Activated CD8-positive, alpha-beta memory T cell treated with anti-CD3 and anti-CD28 coated beads for 48 hours (primary cell): ENCODE data around the gene FGGY.
"Not testable (repeated sequence)": the region's sequence is repeated elsewhere in the genome, so short reads cannot be mapped to it uniquely, and the experiment has no call there.

Experiments used
- DNase-seq, 3 experiments: peaks; one replicate each; pipeline ENCODE4 v3.0.0-alpha.2; 2020; ENCODE audit warnings: low read depth in 2 of 3, low spot score in 2 of 3

FGGY gene

DNA sequence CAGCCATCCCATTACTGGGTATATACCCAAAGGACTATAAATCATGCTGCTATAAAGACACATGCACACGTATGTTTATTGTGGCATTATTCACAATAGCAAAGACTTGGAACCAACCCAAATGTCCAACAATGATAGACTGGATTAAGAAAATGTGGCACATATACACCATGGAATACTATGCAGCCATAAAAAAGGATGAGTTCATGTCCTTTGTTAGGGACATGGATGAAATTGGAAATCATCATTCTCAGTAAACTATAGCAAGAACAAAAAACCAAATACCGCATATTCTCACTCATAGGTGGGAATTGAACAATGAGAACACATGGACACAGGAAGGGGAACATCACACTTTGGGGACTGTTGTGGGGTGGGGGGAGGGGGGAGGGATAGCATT lies 241.6 kb downstream of the FGGY start:
- DNase-seq = not testable (repeated sequence)

DNA sequence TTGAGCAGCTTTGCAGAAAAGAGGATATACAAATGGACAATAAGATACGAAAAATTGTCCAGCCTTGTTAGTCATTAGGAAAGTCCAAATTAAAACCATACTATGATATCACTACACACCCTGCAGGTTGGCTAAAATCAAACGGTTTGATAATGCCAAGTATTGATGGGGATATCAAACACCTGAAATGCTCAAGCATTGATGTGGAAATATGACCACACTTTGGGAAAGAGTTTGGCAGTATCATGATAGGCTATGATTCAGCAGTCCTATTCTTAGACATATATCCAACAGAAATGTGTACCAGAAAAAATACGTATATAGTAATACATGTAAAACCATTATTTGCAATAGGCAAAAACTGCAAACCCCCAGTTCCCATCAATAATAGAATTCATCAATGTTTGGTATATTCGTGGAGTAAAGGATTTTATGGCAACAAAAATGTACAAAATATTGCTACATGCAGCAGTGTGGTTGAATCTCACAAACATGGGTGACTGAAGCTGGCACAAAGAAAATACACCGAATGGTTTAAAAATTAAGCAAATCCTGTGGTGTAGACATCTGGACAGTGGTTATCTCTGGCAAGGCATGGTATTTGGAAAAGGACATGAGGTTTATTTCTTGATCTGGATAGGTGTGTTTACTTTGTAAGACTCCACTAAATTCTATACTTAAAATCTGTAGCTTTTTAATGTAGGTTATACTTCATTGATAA lies 243.2 kb downstream of the FGGY start:
- no peak for DNase-seq

DNA sequence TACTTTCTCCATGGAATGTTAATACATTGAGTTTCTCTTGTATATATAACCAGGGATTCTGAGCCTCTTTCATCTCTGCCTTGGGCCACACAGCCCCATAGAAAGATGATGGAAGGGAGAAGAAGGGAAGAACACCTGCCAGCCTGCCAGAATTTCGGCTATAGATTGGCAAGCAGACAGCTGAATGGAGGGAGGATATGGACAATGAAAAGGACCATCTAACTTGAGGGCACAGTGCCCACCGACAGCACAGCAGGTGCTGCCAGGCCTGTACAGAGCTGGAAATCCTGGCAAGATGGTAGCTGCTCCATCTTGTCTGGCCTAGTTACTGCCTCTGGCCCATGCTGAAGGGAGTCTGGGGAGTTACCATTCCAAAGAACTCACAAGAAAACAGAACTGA lies 244.3 kb downstream of the FGGY start:
- DNase-seq = no peak

DNA sequence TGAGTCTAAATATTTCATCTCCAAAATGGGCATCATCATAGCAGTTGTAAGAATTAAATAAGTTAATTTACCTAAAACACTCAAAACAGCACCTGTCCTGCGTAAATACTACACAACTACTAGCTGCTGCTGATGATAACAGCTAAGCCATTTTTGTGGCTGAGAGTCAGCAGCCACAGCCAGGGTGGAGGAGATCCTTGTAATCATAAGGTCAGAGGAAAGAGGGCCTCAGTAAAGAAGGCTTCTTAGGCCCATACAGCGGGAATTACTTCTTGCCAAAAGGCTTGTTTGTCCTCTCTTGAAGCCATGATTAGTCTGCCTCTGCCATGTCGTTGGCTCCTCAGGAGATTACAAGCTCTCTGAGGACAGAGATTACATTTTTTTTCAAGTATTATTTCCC lies 245.0 kb downstream of the FGGY start:
- no peak for DNase-seq

DNA sequence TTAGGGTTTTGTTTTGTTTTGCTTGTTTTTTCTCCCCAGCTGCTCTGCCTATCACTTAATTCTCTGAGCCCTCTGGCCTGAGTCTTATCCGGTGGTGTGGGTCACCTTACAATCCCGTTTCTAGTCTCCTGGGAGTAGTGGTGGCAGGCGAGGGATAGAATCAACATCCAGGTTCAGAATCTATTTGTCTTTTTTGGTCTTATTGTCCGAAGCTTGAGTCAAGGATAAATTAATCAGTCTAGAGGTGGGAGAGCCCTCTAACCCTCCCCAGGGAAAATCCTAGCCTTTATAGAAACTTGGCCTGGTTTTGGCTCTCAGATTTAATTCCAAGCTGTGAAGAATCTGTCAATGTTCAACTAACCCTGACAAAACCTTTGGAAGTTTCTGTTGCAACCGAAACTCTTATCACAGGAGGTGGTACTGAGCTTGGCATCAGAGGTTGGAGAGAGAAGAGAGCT lies 246.3 kb downstream of the FGGY start:
- no peak for DNase-seq

DNA sequence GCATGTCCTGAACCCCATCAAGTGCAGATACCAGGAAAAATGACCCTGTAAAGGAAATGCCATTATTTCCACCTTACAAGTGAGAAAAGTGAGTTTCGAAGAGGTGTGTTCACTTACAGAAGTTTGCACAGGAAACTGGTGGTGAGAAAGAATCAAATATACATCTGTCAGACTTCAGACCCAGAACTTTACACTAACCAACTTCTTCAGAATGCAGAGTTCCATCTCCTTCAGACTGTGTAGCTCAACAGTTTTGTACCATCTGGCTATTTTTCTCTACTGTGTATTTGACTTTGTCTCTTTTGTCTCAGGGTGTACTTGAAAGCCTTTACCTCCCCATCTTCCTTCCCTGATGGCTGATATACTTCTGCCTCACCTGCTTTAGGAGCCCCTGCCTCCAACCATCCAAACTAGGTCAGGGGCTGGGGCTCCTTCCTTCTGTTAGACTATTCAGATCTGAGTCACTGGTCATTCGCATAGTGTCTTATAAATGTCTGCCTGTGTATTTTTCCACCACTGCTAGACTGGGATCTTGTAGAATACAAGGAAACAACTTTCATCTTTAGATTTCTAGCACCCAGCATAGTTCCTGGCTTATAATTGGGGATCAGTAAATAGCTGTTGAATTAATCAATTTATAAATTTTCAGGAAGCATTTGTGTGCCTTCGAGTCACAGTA lies 247.9 kb downstream of the FGGY start:
- no peak for DNase-seq

DNA sequence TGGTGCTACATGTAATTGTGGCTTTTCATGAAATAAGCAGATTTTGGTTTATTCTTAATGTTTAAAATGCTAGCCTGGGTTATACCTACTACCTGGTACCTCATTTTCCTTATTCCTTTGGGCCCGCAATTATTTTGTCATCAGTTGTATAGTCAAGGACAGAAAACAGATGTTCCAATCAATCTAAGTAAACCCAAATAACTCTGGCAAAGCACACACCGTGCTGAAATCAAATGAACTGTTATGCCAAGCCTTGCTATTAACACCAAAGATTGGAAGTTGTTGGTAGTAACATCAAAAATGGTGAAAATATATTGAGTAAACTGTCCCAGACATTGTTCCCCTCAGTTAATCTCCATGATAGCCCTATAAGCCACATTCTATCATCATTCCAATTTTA lies 248.9 kb downstream of the FGGY start:
- no peak for DNase-seq

DNA sequence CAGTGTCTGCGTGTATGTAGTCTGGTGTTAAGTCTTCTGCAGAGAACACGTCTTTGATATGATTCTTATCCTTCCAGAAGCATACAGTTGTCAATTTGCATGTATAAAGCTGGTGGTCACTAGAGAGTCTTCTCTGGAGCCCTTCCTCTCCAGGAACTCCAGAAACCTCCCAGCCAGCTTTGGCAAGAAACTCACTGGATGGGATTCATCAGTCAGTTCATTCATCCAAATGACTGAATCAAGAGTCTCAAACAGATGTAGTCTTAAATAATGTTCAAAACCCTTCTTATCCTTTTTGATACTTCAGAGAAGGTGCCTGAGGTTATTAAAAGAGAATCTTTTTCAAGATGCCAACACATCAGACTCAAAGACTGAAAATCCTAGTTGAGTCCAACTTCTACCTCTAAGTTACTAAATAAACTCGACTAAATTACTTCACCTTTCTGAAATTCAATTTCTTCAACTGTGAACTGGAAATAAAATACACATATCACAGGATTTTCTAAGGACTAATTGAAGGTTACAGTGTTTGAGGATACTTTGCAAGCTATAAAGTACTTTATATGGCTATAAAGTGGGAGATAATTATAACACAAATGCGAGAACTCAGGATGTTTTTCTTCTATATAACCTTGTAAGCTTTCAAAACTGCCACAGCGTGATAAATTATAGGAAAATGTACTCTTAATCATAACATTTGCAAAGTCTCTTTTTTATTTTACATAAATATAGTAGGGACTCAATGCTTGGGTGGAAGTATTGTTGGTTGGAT lies 252.4 kb downstream of the FGGY start:
- DNase-seq = no peak

DNA sequence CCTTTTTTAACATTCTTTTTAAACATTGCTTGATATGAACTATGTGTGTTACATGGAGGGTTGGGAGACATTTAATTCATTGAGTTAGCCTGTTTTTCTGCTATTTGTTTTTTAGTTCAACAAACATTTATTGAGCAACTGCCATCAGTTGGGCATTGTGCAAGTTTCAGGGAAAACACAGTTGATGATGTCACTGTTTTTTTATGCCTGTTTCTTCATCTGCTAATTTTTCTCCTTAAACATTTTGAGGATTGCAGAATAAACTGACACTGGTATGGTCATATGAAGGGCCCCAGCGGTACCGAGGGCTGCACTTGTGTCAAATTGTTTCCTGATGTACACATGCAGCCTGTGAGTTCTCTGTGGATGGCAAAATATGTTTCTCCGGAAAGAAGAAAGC lies 253.0 kb downstream of the FGGY start:
- DNase-seq = no peak

DNA sequence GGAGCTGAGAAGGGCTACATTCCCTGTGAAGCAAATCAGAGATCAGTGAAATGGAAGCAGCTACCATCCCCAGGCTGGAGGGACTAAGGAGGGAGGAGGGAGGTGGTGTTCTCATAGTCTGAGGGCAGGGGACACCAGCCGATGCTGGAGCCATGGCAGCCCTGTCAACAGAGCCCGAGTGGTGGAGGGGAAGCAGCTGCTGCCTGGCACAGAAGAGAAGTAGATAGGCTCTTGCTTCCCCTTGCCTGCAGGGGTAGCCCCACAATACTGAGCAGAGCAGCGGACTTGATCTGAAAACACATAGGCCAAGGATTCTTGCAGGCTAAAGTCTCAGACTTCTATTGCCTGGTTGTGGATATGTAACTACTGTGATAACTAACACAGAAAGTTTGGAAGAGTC lies 255.1 kb downstream of the FGGY start:
- DNase-seq = no peak

DNA sequence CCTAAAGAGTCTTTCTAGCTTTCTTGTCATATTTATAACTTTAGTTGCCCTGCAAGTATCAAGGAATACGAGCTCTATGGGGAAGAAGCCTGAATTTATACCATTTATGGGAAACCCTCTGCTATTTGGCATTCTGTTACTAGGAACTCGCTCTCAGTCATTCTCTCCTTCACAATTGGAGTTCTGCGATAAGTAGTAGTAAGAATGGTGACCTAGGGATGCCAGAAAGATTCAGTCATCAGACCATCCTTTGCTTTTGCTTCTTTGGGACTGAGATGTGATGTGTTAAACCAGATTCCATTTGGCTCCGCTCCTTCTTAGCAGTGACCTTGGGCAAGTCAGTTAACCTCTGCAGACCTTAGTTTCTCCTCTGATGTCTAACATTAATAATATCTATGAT lies 256.5 kb downstream of the FGGY start:
- DNase-seq = no peak

DNA sequence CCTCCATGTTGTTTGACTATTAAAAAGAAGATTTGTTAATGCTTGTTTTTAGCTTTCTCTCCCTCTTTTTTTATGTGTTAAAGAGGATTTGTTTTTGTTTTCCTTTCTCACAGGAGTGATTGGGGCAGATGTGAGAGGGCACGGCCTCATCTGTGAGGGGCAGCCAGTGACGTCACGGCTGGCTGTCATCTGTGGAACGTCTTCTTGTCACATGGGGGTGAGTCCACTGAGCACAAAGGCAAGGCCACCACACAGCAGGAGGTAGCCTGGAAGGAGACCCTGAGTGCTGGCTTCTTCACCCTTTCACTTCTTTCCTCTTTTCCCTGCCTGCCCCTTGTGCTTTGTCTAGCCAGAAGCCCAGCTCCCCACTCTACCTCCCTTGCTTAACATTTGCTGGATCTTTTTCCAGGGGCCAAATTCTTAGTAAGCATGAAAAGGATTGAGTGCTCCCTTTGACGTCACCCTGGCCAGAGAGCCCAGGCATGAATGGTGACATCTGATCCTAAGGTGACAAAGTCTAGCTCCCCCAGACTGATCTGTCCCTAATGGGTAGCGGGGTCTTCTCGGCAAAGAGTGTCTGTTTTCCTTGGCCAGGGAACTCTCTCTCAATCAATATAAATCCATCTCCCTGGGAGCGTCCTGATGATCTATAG lies 257.2 kb downstream of the FGGY start:
- no peak for DNase-seq

DNA sequence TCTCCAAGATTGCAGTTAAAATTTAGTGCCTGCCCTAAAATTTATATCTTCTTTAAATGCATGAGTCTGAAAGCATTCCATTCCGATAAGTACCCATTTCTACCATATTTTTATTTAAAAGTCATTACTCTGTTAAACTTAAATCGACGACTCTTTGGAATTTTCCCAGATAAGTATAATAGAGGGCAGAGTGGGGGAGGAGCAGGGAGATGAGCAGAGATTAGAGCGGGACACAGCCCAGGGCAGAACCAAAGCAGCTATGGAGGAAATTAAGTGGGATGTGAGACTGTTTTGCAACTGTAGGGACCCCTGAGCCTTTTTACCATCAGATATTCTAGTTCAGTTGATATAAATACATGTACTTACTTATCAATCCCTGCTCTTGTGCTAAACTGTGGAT lies 257.9 kb downstream of the FGGY start:
- DNase-seq = no peak

DNA sequence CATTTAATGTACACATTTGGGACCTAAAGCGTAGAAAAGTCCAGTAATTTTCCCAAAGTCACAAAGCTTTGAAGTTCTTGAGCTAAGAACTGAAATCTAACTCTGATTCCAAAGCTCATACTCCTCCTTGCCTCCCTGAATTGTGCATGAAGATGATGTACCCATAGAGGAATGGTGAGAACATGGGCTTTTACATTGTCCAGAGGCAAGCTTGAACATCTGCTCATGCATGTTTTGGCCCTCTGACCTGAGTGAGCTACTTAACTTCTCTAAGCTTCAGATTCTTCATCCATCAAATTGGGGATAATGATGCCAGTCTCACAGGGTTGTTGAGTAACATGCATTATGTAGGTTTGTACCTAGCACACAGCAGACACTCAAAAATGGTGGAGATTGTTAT lies 259.5 kb downstream of the FGGY start:
- DNase-seq = no peak

DNA sequence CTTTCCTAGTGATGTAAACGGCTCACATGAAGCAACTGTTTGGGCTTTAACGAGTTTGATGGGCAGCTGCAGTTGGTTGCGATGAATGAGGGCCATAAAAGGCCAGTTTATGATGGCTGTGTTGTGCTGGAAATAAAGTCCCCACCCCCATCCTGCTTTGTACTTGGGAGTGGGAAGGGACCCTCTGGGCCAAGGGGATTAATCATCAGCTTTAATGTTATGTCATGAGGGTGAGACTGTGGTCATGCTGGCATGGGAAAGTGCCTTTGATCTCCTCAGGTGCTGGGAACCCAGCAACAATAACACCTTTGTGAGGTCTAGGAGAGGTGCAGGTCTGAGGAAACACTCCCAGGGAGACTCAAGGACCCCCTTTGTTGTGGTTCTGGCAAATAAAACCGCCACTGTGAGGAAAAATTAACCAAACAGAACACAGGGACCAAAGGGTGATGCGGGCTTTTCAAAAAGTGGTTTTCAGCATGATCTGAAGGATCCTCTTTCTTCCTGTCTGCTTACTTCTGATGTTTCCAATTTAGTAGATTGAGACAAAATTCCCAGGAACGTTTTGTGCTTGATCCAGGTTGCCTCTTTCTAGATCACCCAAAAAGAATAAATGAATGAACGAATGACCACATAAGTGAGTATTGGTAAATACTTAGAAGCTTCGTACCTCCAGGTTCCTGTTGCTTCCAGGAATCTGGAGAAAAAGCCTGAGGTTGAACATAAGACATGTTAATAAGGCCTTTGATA lies 260.1 kb downstream of the FGGY start:
- no peak for DNase-seq

DNA sequence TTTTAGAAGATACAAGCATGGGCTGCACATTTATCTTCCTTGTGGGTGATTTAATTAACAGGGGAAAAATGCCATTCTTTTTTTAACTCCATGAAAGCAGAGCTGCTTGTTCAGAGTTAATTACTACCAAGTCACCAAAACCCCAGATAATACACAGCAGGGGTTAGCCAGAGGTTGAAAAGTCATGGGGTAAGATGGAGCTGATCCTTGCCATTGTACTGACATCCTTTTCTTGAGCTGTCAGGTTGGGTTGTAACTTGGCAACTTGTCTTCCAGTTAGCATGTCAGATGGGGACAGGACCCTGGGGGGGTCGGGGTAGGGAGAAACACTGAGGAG lies 260.6 kb downstream of the FGGY start:
- DNase-seq = no peak

DNA sequence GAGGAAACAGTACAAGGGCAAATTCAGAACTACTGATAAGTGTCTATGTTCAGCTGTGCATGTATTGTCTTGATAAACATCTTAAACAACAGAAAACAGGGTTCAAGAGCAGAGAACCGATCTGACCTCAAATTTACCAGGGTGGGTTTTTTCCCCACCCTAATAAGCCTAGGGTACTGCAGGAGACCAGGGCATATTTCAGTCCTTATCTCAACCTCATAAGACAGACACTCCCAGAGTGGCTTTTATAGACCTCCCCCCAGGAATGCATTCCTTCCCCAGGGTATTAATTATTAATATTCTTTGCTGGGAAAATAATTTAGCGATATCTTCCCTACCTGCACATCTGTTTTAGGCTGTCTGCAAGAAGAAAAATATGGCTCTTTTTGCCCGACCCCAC lies 261.7 kb downstream of the FGGY start:
- not testable (repeated sequence) for DNase-seq

DNA sequence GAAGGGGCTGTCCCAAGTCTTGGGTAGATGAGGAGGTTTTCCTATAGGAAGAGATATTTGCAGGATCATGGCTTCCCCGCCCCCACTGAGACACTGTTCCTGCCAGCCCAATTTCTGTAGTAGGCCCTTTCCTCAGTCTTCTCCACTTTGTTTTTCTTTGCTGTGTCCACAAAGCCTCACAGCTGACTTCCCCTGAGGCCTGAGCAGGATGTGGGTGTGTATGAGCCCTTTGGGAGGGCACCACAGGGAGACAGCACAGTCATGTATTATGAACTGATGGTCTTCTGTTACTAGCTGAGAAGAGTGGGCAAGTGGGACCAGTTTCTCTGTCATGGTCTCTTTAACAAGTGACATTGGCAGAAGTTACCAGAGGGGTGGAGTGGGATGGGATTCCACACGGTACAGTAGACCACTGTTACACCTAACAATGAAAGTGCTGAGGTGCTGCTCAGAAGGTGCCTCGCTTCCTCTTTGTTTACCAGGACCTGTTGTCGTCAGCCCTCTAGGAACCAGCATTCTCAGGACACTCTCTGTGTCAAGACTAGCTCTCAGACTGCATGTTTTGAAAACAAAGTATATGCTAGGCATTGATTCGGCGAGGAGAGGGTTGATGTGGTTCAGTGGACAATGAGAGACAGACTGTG lies 264.0 kb downstream of the FGGY start:
- DNase-seq = no peak

DNA sequence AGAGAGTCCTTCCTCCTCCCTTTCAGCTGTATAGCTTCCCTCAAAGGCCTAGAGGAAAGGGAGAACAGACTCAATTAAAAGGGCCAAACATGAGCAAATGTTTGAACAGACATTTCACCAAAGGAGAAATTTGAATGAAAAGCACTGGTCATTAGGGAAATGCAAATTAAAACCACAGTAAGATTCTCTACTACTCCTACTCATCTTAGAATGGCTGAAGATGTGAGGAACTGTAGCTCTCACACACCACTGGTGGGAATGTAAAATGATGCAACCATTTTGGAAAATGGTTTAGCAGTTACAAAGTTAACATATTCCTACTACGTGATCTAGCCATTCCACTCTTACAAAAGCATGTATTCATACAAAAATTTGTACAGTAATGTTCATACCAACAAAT lies 264.9 kb downstream of the FGGY start:
- no peak for DNase-seq

DNA sequence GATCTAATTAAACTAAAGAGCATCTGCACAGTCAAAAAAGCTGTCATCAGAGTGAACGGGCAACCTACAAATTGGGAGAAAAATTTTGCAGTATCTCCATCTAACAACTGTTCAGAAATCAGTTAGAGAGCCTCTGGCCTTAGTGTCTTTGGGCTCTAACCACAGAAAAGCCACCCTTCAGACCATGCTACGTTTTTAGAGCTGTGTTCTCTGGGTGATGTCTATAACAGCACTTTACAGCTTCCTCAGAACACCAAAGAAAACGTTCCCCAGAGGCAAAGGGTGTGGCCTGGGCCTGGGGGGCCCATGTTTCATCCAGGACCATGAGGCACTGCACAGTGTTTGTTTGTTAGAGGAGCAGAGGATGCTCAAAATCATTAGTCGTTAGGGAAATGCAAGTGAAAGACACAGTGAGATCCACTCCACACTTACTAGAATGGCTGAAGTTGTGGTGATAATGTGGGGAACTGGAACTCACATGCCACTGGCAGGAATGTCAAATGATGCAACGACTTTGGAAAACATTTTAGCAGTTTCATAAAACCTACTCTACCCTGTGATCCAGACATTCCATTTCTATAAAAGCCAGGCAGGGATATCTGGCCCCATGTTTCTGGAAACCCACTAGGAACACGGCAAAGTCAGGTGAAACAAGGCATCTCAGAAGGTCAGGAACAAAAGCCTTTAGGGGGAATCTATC lies 267.4 kb downstream of the FGGY start:
- DNase-seq = no peak
